Esophagus squamous epithelium (tissue), 5 donors: Measurements from ENCODE around the gene TRAM2. TPM values are rescaled to one million over a fixed set of nuclear protein-coding genes. Genes with fewer than 3 reads are reported as not detected.

Experiments used
- DNase-seq: peaks from one replicate; lab custom pipeline; 2025; lab: John Stamatoyannopoulos, UW
- H3K27ac ChIP-seq, 4 donors: fragments of 200-600 bp; sonication (generic); one replicate each; pipeline ENCODE4 v1.5.1; 2016 to 2019; ENCODE audit warnings: mild to moderate bottlenecking in 1 of 4
- H3K27me3 ChIP-seq, 4 donors: fragments of 200-600 bp; sonication (generic); 1 replicate in 3 of 4; 2 replicates in 1 of 4; pipeline versions ENCODE4 v1.5.1 to v1.6.0; 2017 to 2021; ENCODE audit warnings: antibody characterized with exemption in 1 of 4
- H3K36me3 ChIP-seq, 3 donors: fragments of 200-600 bp; sonication (generic); one replicate each; pipeline ENCODE4 v1.5.1; 2016 to 2019
- H3K4me1 ChIP-seq, 3 donors: fragments of 200-600 bp; sonication (generic); one replicate each; pipeline ENCODE4 v1.5.1; 2017 to 2019
- H3K4me3 ChIP-seq, 4 donors: fragments of 200-600 bp; sonication (generic); 1 replicate in 3 of 4; 2 replicates in 1 of 4; pipeline ENCODE4 v1.5.1; 2016 to 2019; ENCODE audit warnings: mild to moderate bottlenecking in 2 of 4, moderate library complexity in 1 of 4
- H3K9me3 ChIP-seq, 3 donors: fragments of 200-600 bp; sonication (generic); one replicate each; pipeline ENCODE4 v1.5.1; 2016 to 2019
- CTCF ChIP-seq, 6 experiments: fragments of 450-650 bp in 4 of 6; fragments of 200-600 bp in 2 of 6; sonication (generic) in 2 of 6; IDR thresholded peaks; one replicate each; pipeline ENCODE4 v1.5.1; 2016 to 2019; ENCODE audit warnings: antibody characterized with exemption in 6 of 6, mild to moderate bottlenecking in 4 of 6, moderate library complexity in 4 of 6
- POLR2A ChIP-seq, 4 donors: fragments of 450-650 bp; IDR thresholded peaks; one replicate each; pipeline ENCODE4 v1.6.1; 2017; ENCODE audit warnings: antibody characterized with exemption in 4 of 4, mild to moderate bottlenecking in 4 of 4, moderate library complexity in 3 of 4
- WGBS, 2 donors: methylation state at CpG; one replicate each; pipeline ENCODE4 v1.1.5; 2018; 5-methylcytosine and 5-hydroxymethylcytosine counted together
- intact Hi-C: fragments of 100-400 bp; cut with DNase I; formaldehyde crosslinking; loops from one replicate; pipeline ENCODE4 v1.15.0; 2022
- total RNA-seq, 4 donors: library from RNA; depleted of rRNA; stranded (reverse); fragments of >200 nt; gene quantifications; one replicate each; pipeline ENCODE4 v1.1.0, GENCODE V29; 2016
- donor health status: DM: yes; HTN: yes; CAD: no.

Gene TRAM2
- total RNA-seq, 4 donors from 2014 or later, result 2.3 to 8.6 (median 5.3) TPM

GRCh38 chr6:52553719-52554118 is 23.1 kb downstream of the TRAM2 start:
- H3K27me3 ChIP-seq, result no peaks in the 10 kb centered on the region
- no peak overlapping the region for H3K4me3 ChIP-seq
- H3K27ac ChIP-seq, result peak overlapping the region in 1 of 4 donors; percentile 39
- no peaks in the 10 kb centered on the region for H3K36me3 ChIP-seq
- peaks cover 17 to 61% (median 30%) of the 10 kb centered on the region in 3 donors for H3K4me1 ChIP-seq
- DNase-seq, result no peak
- no peak for TF ChIP-seq CTCF (IDR thresholded peaks at IDR 0.05)
- no peak for TF ChIP-seq POLR2A (IDR thresholded peaks at IDR 0.05)
- no peaks in the 10 kb centered on the region for H3K9me3 ChIP-seq
- intact Hi-C loops, result no loop called here
- 68 to 88% methylated on average over 1 of the region's 2 CpGs for WGBS, 2 donors

GRCh38 chr6:52553158-52553557 is 23.7 kb downstream of the TRAM2 start:
- intact Hi-C loops, result no loop called here
- Histone ChIP-seq H3K27me3 (no peaks in the 10 kb centered on the region), H3K27ac (peak overlapping the region in 1 of 4 donors; percentile 25), H3K4me3 (no peak overlapping the region), H3K36me3 (no peaks in the 10 kb centered on the region), H3K9me3 (no peaks in the 10 kb centered on the region), H3K4me1 (peaks cover 17 to 61% (median 28%) of the 10 kb centered on the region in 3 donors)
- DNase-seq, result no peak
- TF ChIP-seq CTCF (IDR thresholded peaks at IDR 0.05) (no peak), POLR2A (IDR thresholded peaks at IDR 0.05) (no peak)
- WGBS, 2 donors, result 95 to 100% methylated on average over 1 of the region's 1 CpG

GRCh38 chr6:52552278-52552643 is 24.6 kb downstream of the TRAM2 start:
- H3K4me1 ChIP-seq, result peaks cover 17 to 60% (median 22%) of the 10 kb centered on the region in 3 donors
- intact Hi-C loops, result no loop called here
- no peaks in the 10 kb centered on the region for H3K27me3 ChIP-seq
- no peaks in the 10 kb centered on the region for H3K36me3 ChIP-seq
- no peaks in the 10 kb centered on the region for H3K9me3 ChIP-seq
- TF ChIP-seq CTCF (IDR thresholded peaks at IDR 0.05) (no peak), POLR2A (IDR thresholded peaks at IDR 0.05) (peak in 1 of 4 donors; percentile 19)
- peak overlapping the region; percentile 48 to 73 (median 59) for H3K27ac ChIP-seq
- 25 to 42% methylated on average over 4 to 6 of the region's 6 CpGs for WGBS, 2 donors
- no peak for DNase-seq
- H3K4me3 ChIP-seq, result peak overlapping the region in 1 of 4 donors; percentile 21

GRCh38 chr6:52551483-52552277 is 25.2 kb downstream of the TRAM2 start:
- Histone ChIP-seq H3K4me3 (peak overlapping the region in 1 of 4 donors; percentile 21), H3K9me3 (no peaks in the 10 kb centered on the region), H3K36me3 (no peaks in the 10 kb centered on the region), H3K27ac (peak overlapping the region; percentile 48 to 73 (median 59)), H3K27me3 (no peaks in the 10 kb centered on the region), H3K4me1 (peaks cover 17 to 62% (median 21%) of the 10 kb centered on the region in 3 donors)
- no peak for DNase-seq
- intact Hi-C loops, result no loop called here
- 12 to 50% methylated on average over 4 to 9 of the region's 13 CpGs for WGBS, 2 donors
- TF ChIP-seq CTCF (IDR thresholded peaks at IDR 0.05) (no peak), POLR2A (IDR thresholded peaks at IDR 0.05) (no peak)

GRCh38 chr6:52550870-52551269 is 26.0 kb downstream of the TRAM2 start:
- H3K27ac ChIP-seq, result peak overlapping the region in 2 of 4 donors; percentile 67 to 73
- intact Hi-C loops, result no loop called here
- peaks cover 17 to 60% (median 21%) of the 10 kb centered on the region in 3 donors for H3K4me1 ChIP-seq

More at GRCh38 chr6:52550870-52551269, 26.0 kb downstream of the TRAM2 start:
- DNase-seq, result no peak
- TF ChIP-seq CTCF (IDR thresholded peaks at IDR 0.05) (no peak), POLR2A (IDR thresholded peaks at IDR 0.05) (no peak)
- WGBS, 2 donors, result 50 to 66% methylated on average over 3 to 5 of the region's 5 CpGs
- H3K9me3 ChIP-seq, result no peaks in the 10 kb centered on the region
- no peaks in the 10 kb centered on the region for H3K27me3 ChIP-seq
- H3K4me3 ChIP-seq, result no peak overlapping the region
- H3K36me3 ChIP-seq, result no peaks in the 10 kb centered on the region
